Activated CD4-positive, CD25-positive, alpha-beta regulatory T cell treated with anti-CD3 and anti-CD28 coated beads, Interleukin-2, amount 50 U/mL, for 16 hours (primary cell): ENCODE measurements around the gene CA9.

Experiments
- DNase-seq: peaks from one replicate; pipeline ENCODE4 v3.0.0-alpha.2; 2020; ENCODE audit warnings: low read depth, low spot score

CA9 gene

GRCh38 chr9:35675204-35675603 is 1.5 kb downstream of the CA9 start:
- no peak for DNase-seq

GRCh38 chr9:35675732-35676392 is 2.1 kb downstream of the CA9 start:
- DNase-seq = no peak

GRCh38 chr9:35679091-35679490 is 5.4 kb downstream of the CA9 start:
- DNase-seq = no peak

- DNase-seq = no peak
Measured at GRCh38 chr9:35679766-35680330, 6.1 kb downstream of the CA9 start.

- DNase-seq = no peak
Measured at GRCh38 chr9:35680331-35681105, 6.8 kb downstream of the CA9 start.

GRCh38 chr9:35681341-35682002 is 7.7 kb downstream of the CA9 start:
- DNase-seq = no peak

- DNase-seq = no peak
Measured at GRCh38 chr9:35682051-35682450, 8.3 kb downstream of the CA9 start.

- no peak for DNase-seq
Measured at GRCh38 chr9:35682520-35683315, 9.0 kb downstream of the CA9 start.

GRCh38 chr9:35683323-35683722 is 9.6 kb downstream of the CA9 start:
- no peak for DNase-seq

- no peak for DNase-seq
Measured at GRCh38 chr9:35684921-35685320, 11.2 kb downstream of the CA9 start.

- DNase-seq = no peak
Measured at GRCh38 chr9:35685506-35685905, 11.8 kb downstream of the CA9 start.

- no peak for DNase-seq
Measured at GRCh38 chr9:35686222-35687203, 12.8 kb downstream of the CA9 start.

GRCh38 chr9:35687306-35687705 is 13.6 kb downstream of the CA9 start:
- DNase-seq = no peak

GRCh38 chr9:35687972-35688557 is 14.3 kb downstream of the CA9 start:
- no peak for DNase-seq

GRCh38 chr9:35688558-35689541 is 15.1 kb downstream of the CA9 start:
- DNase-seq = no peak

- DNase-seq = no peak
Measured at GRCh38 chr9:35689542-35690293, 16.0 kb downstream of the CA9 start, which contains the start of gene TPM2. Gene TPM2 (minus strand): TSS chr9:35689925. CDS start chr9:35689817, 108 bp downstream.

GRCh38 chr9:35690294-35690613 is 16.5 kb downstream of the CA9 start:
- DNase-seq = no peak
